HEK293 (cell line): ENCODE data around the gene KLK15.

ENCODE experiments used
- BCL11A ChIP-seq: fragments of 450-650 bp; formaldehyde crosslinking; IDR thresholded peaks from 2 replicates; pipeline ENCODE4 v1.5.1; 2016; ENCODE audit warnings: low read depth, missing biosample characterization, missing genetic modification characterization
- BCL11B ChIP-seq: fragments of 450-650 bp; formaldehyde crosslinking; IDR thresholded peaks from 2 replicates; pipeline ENCODE4 v1.5.1; 2016; ENCODE audit warnings: low read depth, missing biosample characterization, missing genetic modification characterization
- EGR2 ChIP-seq: fragments of 450-650 bp; formaldehyde crosslinking; IDR thresholded peaks from 2 replicates; pipeline ENCODE4 v1.5.1; 2016; ENCODE audit warnings: low read depth, missing biosample characterization, missing genetic modification characterization
- ZBTB17 ChIP-seq: fragments of 450-650 bp; formaldehyde crosslinking; IDR thresholded peaks from 2 replicates; pipeline ENCODE4 v1.5.1; 2016; ENCODE audit warnings: missing biosample characterization, missing genetic modification characterization
- ZEB2 ChIP-seq: fragments of 450-650 bp; formaldehyde crosslinking; IDR thresholded peaks from 2 replicates; pipeline ENCODE4 v1.5.1; 2016; ENCODE audit warnings: missing biosample characterization, missing genetic modification characterization
- ZFHX2 ChIP-seq: fragments of 450-650 bp; formaldehyde crosslinking; conservative IDR thresholded peaks from 2 replicates; pipeline ENCODE4 v1.5.1; 2016; ENCODE audit warnings: missing biosample characterization, missing genetic modification characterization
- ZNF148 ChIP-seq: fragments of 450-650 bp; formaldehyde crosslinking; IDR thresholded peaks from 2 replicates; pipeline ENCODE4 v1.5.0; 2017; ENCODE audit warnings: missing biosample characterization, missing genetic modification characterization, borderline replicate concordance
- ZNF174 ChIP-seq: fragments of 450-650 bp; formaldehyde crosslinking; IDR thresholded peaks from 2 replicates; pipeline ENCODE4 v1.5.0; 2017; ENCODE audit warnings: missing biosample characterization, mild to moderate bottlenecking, missing genetic modification characterization
- ZNF19 ChIP-seq: fragments of 450-650 bp; formaldehyde crosslinking; IDR thresholded peaks from 2 replicates; pipeline ENCODE4; 2016; ENCODE audit warnings: missing biosample characterization, missing genetic modification characterization, low read depth
- ZNF23 ChIP-seq: fragments of 450-650 bp; formaldehyde crosslinking; IDR thresholded peaks from 2 replicates; pipeline ENCODE4 v1.5.1; 2016; ENCODE audit warnings: missing biosample characterization, missing genetic modification characterization, borderline replicate concordance
- ZNF280D ChIP-seq: fragments of 450-650 bp; formaldehyde crosslinking; IDR thresholded peaks from 2 replicates; pipeline ENCODE4 v1.5.1; 2016; ENCODE audit warnings: missing biosample characterization, missing genetic modification characterization
- ZNF510 ChIP-seq: fragments of 450-650 bp; formaldehyde crosslinking; IDR thresholded peaks from 2 replicates; pipeline ENCODE4 v1.5.1; 2018; ENCODE audit warnings: mild to moderate bottlenecking, missing genetic modification characterization, missing biosample characterization; ENCODE audit not compliant: insufficient replicate concordance
- ZNF513 ChIP-seq: fragments of 450-650 bp; IDR thresholded peaks from 2 replicates; pipeline ENCODE4 v1.5.1; 2018; ENCODE audit warnings: missing biosample characterization, missing genetic modification characterization
- ZNF521 ChIP-seq: fragments of 450-650 bp; formaldehyde crosslinking; IDR thresholded peaks from 2 replicates; pipeline ENCODE4 v1.5.1; 2017; ENCODE audit warnings: missing biosample characterization, mild to moderate bottlenecking, missing genetic modification characterization
- ZNF555 ChIP-seq: fragments of 450-650 bp; formaldehyde crosslinking; conservative IDR thresholded peaks from 2 replicates; pipeline ENCODE4 v1.5.1; 2017; ENCODE audit warnings: missing biosample characterization, mild to moderate bottlenecking, missing genetic modification characterization, inconsistent platforms
- ZNF692 ChIP-seq: fragments of 450-650 bp; formaldehyde crosslinking; IDR thresholded peaks from 2 replicates; pipeline ENCODE4 v1.5.1; 2016; ENCODE audit warnings: missing biosample characterization, missing genetic modification characterization
- ZNF707 ChIP-seq: fragments of 450-650 bp; formaldehyde crosslinking; IDR thresholded peaks from 2 replicates; pipeline ENCODE4 v1.5.1; 2016; ENCODE audit warnings: missing biosample characterization, missing genetic modification characterization
- ZNF830 ChIP-seq: fragments of 450-650 bp; IDR thresholded peaks from 2 replicates; pipeline ENCODE4 v1.5.0; 2018; ENCODE audit warnings: missing biosample characterization, missing genetic modification characterization, low read depth, mild to moderate bottlenecking, moderate library complexity
- ZNF843 ChIP-seq: fragments of 450-650 bp; formaldehyde crosslinking; IDR thresholded peaks from 2 replicates; pipeline ENCODE4 v1.5.1; 2016; ENCODE audit warnings: missing biosample characterization, missing genetic modification characterization
- ZSCAN23 ChIP-seq: fragments of 450-650 bp; formaldehyde crosslinking; IDR thresholded peaks from 2 replicates; pipeline ENCODE4 v1.5.1; 2016; ENCODE audit warnings: missing biosample characterization, missing genetic modification characterization
- ZSCAN5A ChIP-seq: fragments of 450-650 bp; formaldehyde crosslinking; IDR thresholded peaks from 2 replicates; pipeline ENCODE4 v1.5.1; 2016; ENCODE audit warnings: missing biosample characterization, missing genetic modification characterization
- TF ChIP-seq, protein P1 (sequence below): sonication (generic); formaldehyde crosslinking; IDR thresholded peaks from 2 replicates; pipeline ENCODE4 v1.8.1; 2022; ENCODE audit warnings: mild to moderate bottlenecking, moderate library complexity, missing genetic modification reagents
- TF ChIP-seq, protein P2 (sequence below): fragments of 450-650 bp; formaldehyde crosslinking; IDR thresholded peaks from 2 replicates; pipeline ENCODE4 v1.5.1; 2016; ENCODE audit warnings: missing biosample characterization, missing genetic modification characterization

The KLK15 gene

DNA sequence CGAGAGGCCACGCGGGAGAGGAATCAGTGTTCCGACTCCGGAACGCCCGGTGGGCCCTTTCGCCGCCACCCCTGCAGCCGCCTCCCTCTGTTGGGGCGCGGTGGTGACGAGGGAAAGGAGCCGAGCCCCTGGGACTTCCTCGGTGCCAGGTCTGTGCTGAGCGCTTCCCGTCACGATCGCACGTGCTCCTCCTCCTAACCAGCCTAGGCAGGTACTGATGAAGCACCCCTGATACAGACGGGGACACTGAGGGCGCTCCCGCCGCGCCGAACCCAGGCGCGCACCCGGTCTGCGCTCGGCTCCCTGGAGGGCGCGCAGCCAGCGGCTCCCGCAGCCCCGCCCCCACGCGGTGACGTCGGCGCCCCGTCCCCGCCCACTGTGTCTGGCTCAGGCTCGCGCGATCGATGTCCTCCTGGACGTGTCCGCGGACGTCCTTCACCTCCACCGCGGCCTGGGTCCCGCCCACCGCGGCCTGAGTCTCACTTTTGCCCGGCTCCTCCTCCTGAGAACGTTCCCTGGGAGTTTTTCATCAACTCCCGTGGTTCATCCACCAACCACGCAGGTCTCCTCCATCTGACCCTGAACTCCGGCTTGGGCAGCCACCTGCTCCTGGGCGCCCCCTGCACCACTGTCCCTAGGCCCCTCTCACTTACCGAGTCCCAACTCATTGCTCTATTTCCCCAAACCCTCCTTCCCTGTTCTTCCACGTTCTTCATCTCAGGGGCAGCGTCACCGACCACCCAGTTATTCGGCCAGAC is 2.6 kb upstream of the KLK15 start (continued):
- no peak for TF ChIP-seq ZNF510 (tag by site-specific recombination)
- peak; percentile 76 for TF ChIP-seq ZBTB17
- TF ChIP-seq ZNF521 (tag by site-specific recombination) = no peak
- peak; percentile 18; the same call in 1 of the 2 replicates for TF ChIP-seq EGR2 (tag by site-specific recombination)
- peak; percentile 84 for TF ChIP-seq BCL11A (tag by site-specific recombination)
- no peak; the same call in 1 of the 2 replicates for TF ChIP-seq ZEB2
- TF ChIP-seq BCL11B = no peak
- no peak for TF ChIP-seq ZNF148 (tag by site-specific recombination)
- no peak for TF ChIP-seq ZNF19 (tag by site-specific recombination)
- TF ChIP-seq ZNF280D (tag by site-specific recombination) = no peak
- no peak for TF ChIP-seq ZSCAN5A
- no peak for TF ChIP-seq ZNF830
- TF ChIP-seq ZNF707 (tag by site-specific recombination) = no peak
- TF ChIP-seq ZFHX2 (tag by site-specific recombination) = peak; percentile 62
- TF ChIP-seq ZNF843 (tag by site-specific recombination) = peak; percentile 34; the same call in 1 of the 2 replicates
- TF ChIP-seq ZSCAN23 = no peak
- TF ChIP-seq ZNF555 (tag by site-specific recombination) = no peak
- TF ChIP-seq ZNF23 (tag by site-specific recombination) = no peak
- TF ChIP-seq, protein P1, sequence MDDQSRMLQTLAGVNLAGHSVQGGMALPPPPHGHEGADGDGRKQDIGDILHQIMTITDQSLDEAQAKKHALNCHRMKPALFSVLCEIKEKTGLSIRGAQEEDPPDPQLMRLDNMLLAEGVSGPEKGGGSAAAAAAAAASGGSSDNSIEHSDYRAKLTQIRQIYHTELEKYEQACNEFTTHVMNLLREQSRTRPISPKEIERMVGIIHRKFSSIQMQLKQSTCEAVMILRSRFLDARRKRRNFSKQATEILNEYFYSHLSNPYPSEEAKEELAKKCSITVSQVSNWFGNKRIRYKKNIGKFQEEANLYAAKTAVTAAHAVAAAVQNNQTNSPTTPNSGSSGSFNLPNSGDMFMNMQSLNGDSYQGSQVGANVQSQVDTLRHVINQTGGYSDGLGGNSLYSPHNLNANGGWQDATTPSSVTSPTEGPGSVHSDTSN (CRISPR knock-in tag) = peak; percentile 80; the same call in 1 of the 2 replicates
- TF ChIP-seq ZNF174 (tag by site-specific recombination) = no peak
- peak; percentile 96 for TF ChIP-seq ZNF692 (tag by site-specific recombination)
- no peak for TF ChIP-seq ZNF513 (tag by site-specific recombination)
- TF ChIP-seq, protein P2, sequence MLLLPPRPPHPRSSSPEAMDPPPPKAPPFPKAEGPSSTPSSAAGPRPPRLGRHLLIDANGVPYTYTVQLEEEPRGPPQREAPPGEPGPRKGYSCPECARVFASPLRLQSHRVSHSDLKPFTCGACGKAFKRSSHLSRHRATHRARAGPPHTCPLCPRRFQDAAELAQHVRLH = no peak
